ENCODE data around the gene NKD2. TPM values are rescaled to one million over a fixed set of nuclear protein-coding genes. Genes with fewer than 3 reads are reported as not detected.
"Not testable (repeated sequence)": the region's sequence is repeated elsewhere in the genome, so short reads cannot be mapped to it uniquely, and the experiment has no call there.

The NKD2 gene
- total RNA-seq, 1 donor from 2014 or later: 0.41 TPM

- FAIRE-seq (no peak), DNase-seq (ENCODE audit: low read depth) (no peak)
- Mint-ChIP-seq H3K27ac (ENCODE audit: unreplicated experiment) (no peak overlapping the region), H3K36me3 (ENCODE audit: low read depth, unreplicated experiment) (no peaks in the 10 kb centered on the region), H3K9me3 (ENCODE audit: unreplicated experiment) (peaks cover 7% of the 10 kb centered on the region), H3K4me3 (ENCODE audit: unreplicated experiment) (no peak overlapping the region), H3K4me1 (ENCODE audit: low read depth, unreplicated experiment) (peaks cover 4% of the 10 kb centered on the region), H3K27me3 (ENCODE audit: low read depth, unreplicated experiment) (peaks cover 77% of the 10 kb centered on the region)
- no peak overlapping the region for H3K27ac ChIP-seq (ENCODE audit: low read depth, low read length)
- H4K20me1 ChIP-seq (ENCODE audit: insufficient read depth, low read length): no peaks in the 10 kb centered on the region
- TF ChIP-seq CTCF (IDR thresholded peaks at IDR 0.05; ENCODE audit: insufficient read depth, low read depth, low read length) (no peak), EZH2 (IDR thresholded peaks at IDR 0.05; ENCODE audit: insufficient read depth, low read length) (no peak)
- no peaks in the 10 kb centered on the region for H3K79me2 ChIP-seq (ENCODE audit: insufficient read depth, low read length)
- peaks cover 77% of the 10 kb centered on the region for H3K27me3 ChIP-seq (ENCODE audit: insufficient read depth, low read length)
- H3K4me1 ChIP-seq (ENCODE audit: insufficient read depth, low read length): peaks cover 2% of the 10 kb centered on the region
- no peaks in the 10 kb centered on the region for H3K36me3 ChIP-seq (ENCODE audit: insufficient read depth, low read length)
- no peak overlapping the region for H2AFZ ChIP-seq (ENCODE audit: low read depth, low read length)
- H3K9me3 ChIP-seq (ENCODE audit: insufficient read depth, low read depth, low read length): no peaks in the 10 kb centered on the region
- H3K4me3 ChIP-seq (ENCODE audit: insufficient read depth, low read depth, low read length): no peak overlapping the region
- no peak overlapping the region for H3K9ac ChIP-seq (ENCODE audit: low read length)
- peak overlapping the region; percentile 33 for H3K4me2 ChIP-seq (ENCODE audit: low read length)
Measured at GRCh38 chr5:968881-969280, 39.7 kb upstream of the NKD2 start.

GRCh38 chr5:969408-969839 lies 39.2 kb upstream of the NKD2 start:
- Mint-ChIP-seq H3K4me3 (ENCODE audit: unreplicated experiment) (no peak overlapping the region), H3K4me1 (ENCODE audit: low read depth, unreplicated experiment) (peaks cover 2% of the 10 kb centered on the region), H3K27ac (ENCODE audit: unreplicated experiment) (no peak overlapping the region), H3K9me3 (ENCODE audit: unreplicated experiment) (peaks cover 7% of the 10 kb centered on the region), H3K27me3 (ENCODE audit: low read depth, unreplicated experiment) (peaks cover 77% of the 10 kb centered on the region), H3K36me3 (ENCODE audit: low read depth, unreplicated experiment) (no peaks in the 10 kb centered on the region)
- Histone ChIP-seq H3K4me1 (ENCODE audit: insufficient read depth, low read length) (peaks cover 2% of the 10 kb centered on the region), H3K36me3 (ENCODE audit: insufficient read depth, low read length) (no peaks in the 10 kb centered on the region), H3K9ac (ENCODE audit: low read length) (no peak overlapping the region), H3K4me3 (ENCODE audit: insufficient read depth, low read depth, low read length) (no peak overlapping the region), H2AFZ (ENCODE audit: low read depth, low read length) (no peak overlapping the region), H3K27ac (ENCODE audit: low read depth, low read length) (no peak overlapping the region), H3K79me2 (ENCODE audit: insufficient read depth, low read length) (no peaks in the 10 kb centered on the region), H3K27me3 (ENCODE audit: insufficient read depth, low read length) (peaks cover 71% of the 10 kb centered on the region), H3K4me2 (ENCODE audit: low read length) (peak overlapping the region; percentile 33), H4K20me1 (ENCODE audit: insufficient read depth, low read length) (no peaks in the 10 kb centered on the region), H3K9me3 (ENCODE audit: insufficient read depth, low read depth, low read length) (no peaks in the 10 kb centered on the region)
- TF ChIP-seq EZH2 (IDR thresholded peaks at IDR 0.05; ENCODE audit: insufficient read depth, low read length): no peak
- no peak for TF ChIP-seq CTCF (IDR thresholded peaks at IDR 0.05; ENCODE audit: insufficient read depth, low read depth, low read length)
- DNase-seq (ENCODE audit: low read depth) (peak; percentile 94), FAIRE-seq (no peak)

DNA sequence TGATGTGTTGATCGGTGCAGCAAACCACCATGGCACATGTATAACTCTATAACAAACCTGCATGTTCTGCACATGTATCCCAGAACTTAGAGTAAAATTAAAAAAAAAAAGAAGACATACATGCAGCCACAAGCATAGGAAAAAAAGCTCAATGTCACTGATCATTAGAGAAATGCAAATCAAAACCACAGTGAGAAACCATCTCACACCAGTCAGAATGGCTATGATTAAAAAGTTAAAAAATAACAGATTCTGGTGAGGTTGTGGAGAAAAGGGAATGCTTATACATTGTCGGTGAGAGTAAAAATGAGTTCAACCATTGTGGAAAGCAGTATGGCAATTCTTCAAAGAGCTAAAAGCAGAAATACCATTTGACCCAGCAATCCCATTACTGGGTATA lies 36.0 kb upstream of the NKD2 start:
- H3K27me3 ChIP-seq (ENCODE audit: insufficient read depth, low read length): peaks cover 48% of the 10 kb centered on the region
- peaks cover 58% of the 10 kb centered on the region for H3K27me3 Mint-ChIP-seq (ENCODE audit: low read depth, unreplicated experiment)
- H4K20me1 ChIP-seq (ENCODE audit: insufficient read depth, low read length); H3K27ac ChIP-seq (ENCODE audit: low read depth, low read length); H3K36me3 Mint-ChIP-seq (ENCODE audit: low read depth, unreplicated experiment); H3K4me2 ChIP-seq (ENCODE audit: low read length); H3K36me3 ChIP-seq (ENCODE audit: insufficient read depth, low read length); H3K79me2 ChIP-seq (ENCODE audit: insufficient read depth, low read length); H3K4me1 ChIP-seq (ENCODE audit: insufficient read depth, low read length); H3K4me1 Mint-ChIP-seq (ENCODE audit: low read depth, unreplicated experiment); DNase-seq (ENCODE audit: low read depth); FAIRE-seq; H3K9me3 ChIP-seq (ENCODE audit: insufficient read depth, low read depth, low read length); H3K27ac Mint-ChIP-seq (ENCODE audit: unreplicated experiment); H3K4me3 Mint-ChIP-seq (ENCODE audit: unreplicated experiment); H3K4me3 ChIP-seq (ENCODE audit: insufficient read depth, low read depth, low read length); H3K9ac ChIP-seq (ENCODE audit: low read length); H3K9me3 Mint-ChIP-seq (ENCODE audit: unreplicated experiment); H2AFZ ChIP-seq (ENCODE audit: low read depth, low read length): not testable (repeated sequence)

Data from astrocyte (in vitro differentiated cells and primary cell).